HEK293 (cell line): ENCODE data around the gene PRM1.
A peak's percentile ranks its signal among the peaks of the same experiment; 100 is the strongest.

Experiments used
- BCL11B ChIP-seq: fragments of 450-650 bp; formaldehyde crosslinking; IDR thresholded peaks from 2 replicates; pipeline ENCODE4 v1.5.1; 2016; ENCODE audit warnings: low read depth, missing biosample characterization, missing genetic modification characterization
- GLIS1 ChIP-seq: fragments of 450-650 bp; formaldehyde crosslinking; IDR thresholded peaks from 2 replicates; pipeline ENCODE4 v1.5.1; 2016; ENCODE audit warnings: missing biosample characterization, missing genetic modification characterization
- GLIS2 ChIP-seq: fragments of 450-650 bp; formaldehyde crosslinking; IDR thresholded peaks from 2 replicates; pipeline ENCODE4 v1.5.1; 2016; ENCODE audit warnings: missing biosample characterization, missing genetic modification characterization
- KLF16 ChIP-seq: fragments of 450-650 bp; formaldehyde crosslinking; IDR thresholded peaks from 2 replicates; pipeline ENCODE4 v1.5.1; 2017; ENCODE audit warnings: missing biosample characterization, missing genetic modification characterization
- ZBTB8A ChIP-seq: fragments of 450-650 bp; formaldehyde crosslinking; IDR thresholded peaks from 2 replicates; pipeline ENCODE4 v1.5.1; 2016; ENCODE audit warnings: missing biosample characterization, missing genetic modification characterization
- ZEB2 ChIP-seq: fragments of 450-650 bp; formaldehyde crosslinking; IDR thresholded peaks from 2 replicates; pipeline ENCODE4 v1.5.1; 2016; ENCODE audit warnings: missing biosample characterization, missing genetic modification characterization
- ZFHX2 ChIP-seq: fragments of 450-650 bp; formaldehyde crosslinking; conservative IDR thresholded peaks from 2 replicates; pipeline ENCODE4 v1.5.1; 2016; ENCODE audit warnings: missing biosample characterization, missing genetic modification characterization
- ZIC2 ChIP-seq: fragments of 450-650 bp; formaldehyde crosslinking; IDR thresholded peaks from 2 replicates; pipeline ENCODE4 v1.5.1; 2016; ENCODE audit warnings: missing biosample characterization, missing genetic modification characterization
- ZNF2 ChIP-seq: fragments of 450-650 bp; formaldehyde crosslinking; IDR thresholded peaks from 2 replicates; pipeline ENCODE4 v1.5.1; 2016; ENCODE audit warnings: missing biosample characterization, missing genetic modification characterization
- ZNF274 ChIP-seq, 2 experiments: fragments of 200-500 bp in 1 of 2; fragments of 450-650 bp in 1 of 2; sonication (Bioruptor generic) in 1 of 2; formaldehyde crosslinking in 1 of 2; IDR thresholded peaks; 2 replicates each; pipeline versions ENCODE4 v1.5.1 to v1.6.1; 2014 to 2016; ENCODE audit warnings: borderline replicate concordance in 1 of 2, inconsistent platforms in 1 of 2, low read length in 1 of 2, missing biosample characterization in 1 of 2, missing genetic modification characterization in 1 of 2
- ZNF292 ChIP-seq: fragments of 450-650 bp; formaldehyde crosslinking; IDR thresholded peaks from 2 replicates; pipeline ENCODE4 v1.5.1; 2016; ENCODE audit warnings: low read depth, missing biosample characterization, missing genetic modification characterization, borderline replicate concordance
- ZNF335 ChIP-seq: fragments of 450-650 bp; formaldehyde crosslinking; conservative IDR thresholded peaks from 2 replicates; pipeline ENCODE4 v1.5.1; 2016; ENCODE audit warnings: missing biosample characterization, missing genetic modification characterization
- ZNF341 ChIP-seq: fragments of 450-650 bp; formaldehyde crosslinking; IDR thresholded peaks from 2 replicates; pipeline ENCODE4; 2016; ENCODE audit warnings: low read depth, missing biosample characterization, missing genetic modification characterization
- ZNF423 ChIP-seq: fragments of 450-650 bp; formaldehyde crosslinking; IDR thresholded peaks from 2 replicates; pipeline ENCODE4 v1.5.1; 2016; ENCODE audit warnings: missing biosample characterization, missing genetic modification characterization
- ZNF426 ChIP-seq: fragments of 450-650 bp; formaldehyde crosslinking; IDR thresholded peaks from 2 replicates; pipeline ENCODE4 v1.5.1; 2017; ENCODE audit warnings: missing biosample characterization, missing genetic modification characterization, mild to moderate bottlenecking, inconsistent platforms, moderate library complexity
- ZNF514 ChIP-seq: fragments of 450-650 bp; formaldehyde crosslinking; IDR thresholded peaks from 2 replicates; pipeline ENCODE4 v1.5.1; 2016; ENCODE audit warnings: missing biosample characterization, missing genetic modification characterization
- ZNF585B ChIP-seq: fragments of 450-650 bp; formaldehyde crosslinking; IDR thresholded peaks from 2 replicates; pipeline ENCODE4 v1.5.1; 2016; ENCODE audit warnings: missing biosample characterization, missing genetic modification characterization
- ZNF626 ChIP-seq: fragments of 450-650 bp; sonication (Bioruptor Pico); formaldehyde crosslinking; IDR thresholded peaks from 2 replicates; pipeline ENCODE4 v1.5.1; 2018; ENCODE audit warnings: missing biosample characterization, missing genetic modification characterization, inconsistent platforms
- ZSCAN30 ChIP-seq: fragments of 450-650 bp; IDR thresholded peaks from 2 replicates; pipeline ENCODE4 v1.5.1; 2018; ENCODE audit warnings: missing biosample characterization, mild to moderate bottlenecking, missing genetic modification characterization, moderate library complexity
- TF ChIP-seq, protein P1 (sequence below): fragments of 450-650 bp; formaldehyde crosslinking; IDR thresholded peaks from 2 replicates; pipeline ENCODE4 v1.5.1; 2016; ENCODE audit warnings: missing biosample characterization, missing genetic modification characterization
- TF ChIP-seq, protein P2 (sequence below): fragments of 450-650 bp; formaldehyde crosslinking; optimal IDR thresholded peaks from 2 replicates; pipeline ENCODE3; 2016; ENCODE audit warnings: missing biosample characterization, mild to moderate bottlenecking, missing genetic modification characterization
- TF ChIP-seq, protein P3 (sequence below): fragments of 450-650 bp; IDR thresholded peaks from 2 replicates; pipeline ENCODE4 v1.5.1; 2018; ENCODE audit warnings: missing biosample characterization, missing genetic modification characterization
- TF ChIP-seq, protein P4 (sequence below): fragments of 450-650 bp; formaldehyde crosslinking; IDR thresholded peaks from 2 replicates; pipeline ENCODE4 v1.5.1; 2016; ENCODE audit warnings: missing biosample characterization, missing genetic modification characterization
- TF ChIP-seq, protein P5 (sequence below): fragments of 450-650 bp; formaldehyde crosslinking; IDR thresholded peaks from 2 replicates; pipeline ENCODE4 v1.5.1; 2016; ENCODE audit warnings: missing biosample characterization, missing genetic modification characterization

Gene PRM1

DNA sequence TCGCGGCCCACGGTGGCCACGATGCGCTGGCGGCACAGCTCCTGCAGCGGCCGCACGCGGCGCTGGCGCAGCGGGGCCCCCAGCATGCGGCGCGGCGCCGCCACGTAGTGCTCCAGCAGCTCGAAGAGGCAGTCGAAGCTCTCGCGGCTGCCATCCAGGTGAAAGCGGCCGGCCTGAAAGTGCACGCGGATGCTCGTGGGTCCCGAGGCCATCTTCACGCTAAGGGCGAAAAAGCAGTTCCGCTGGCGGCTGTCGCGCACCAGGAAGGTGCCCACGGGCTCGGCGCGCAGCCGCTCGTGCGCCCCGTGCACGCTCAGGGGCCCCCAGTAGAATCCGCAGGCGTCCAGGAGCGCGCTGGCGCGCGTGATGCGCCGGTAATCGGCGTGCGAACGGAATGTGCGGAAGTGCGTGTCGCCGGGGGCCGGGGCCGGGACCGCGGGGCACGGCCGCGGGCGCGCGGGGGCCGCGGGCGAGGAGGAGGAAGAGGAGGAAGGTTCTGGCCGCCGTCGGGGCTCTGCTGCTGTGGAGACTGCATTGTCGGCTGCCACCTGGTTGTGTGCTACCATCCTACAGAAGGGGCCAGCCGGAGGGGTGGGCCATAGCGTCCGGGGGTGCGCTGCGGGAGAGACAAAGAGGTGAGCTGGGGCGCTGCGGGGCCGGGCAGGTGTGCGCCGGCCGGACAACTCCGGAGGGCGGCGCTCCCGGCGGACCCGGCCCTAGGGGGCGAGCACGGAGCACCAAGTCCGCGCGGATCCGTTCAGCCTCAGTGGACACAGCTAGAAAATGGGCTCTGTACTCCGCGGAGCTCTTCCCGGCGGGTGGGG, 26.0 kb downstream of the PRM1 start (continued):
- TF ChIP-seq ZSCAN30 (tag by site-specific recombination) = 0 out of 2 replicates have a peak, but pooled peaks have one; percentile 22
- TF ChIP-seq ZFHX2 = peak; percentile 15; the same call in 1 of the 2 replicates
- TF ChIP-seq ZNF274 (IDR thresholded peaks at IDR 0.05; ENCODE audit: low read length) = no peak
- TF ChIP-seq ZNF274 (tag by site-specific recombination; IDR thresholded peaks at IDR 0.05; ENCODE audit: borderline replicate concordance) = no peak
- peak; percentile 53 for TF ChIP-seq ZBTB8A (tag by site-specific recombination)
- no peak for TF ChIP-seq ZNF426 (tag by site-specific recombination)
- 0 out of 2 replicates have a peak, but pooled peaks have one; percentile 51 for TF ChIP-seq BCL11B
- TF ChIP-seq ZNF423 (tag by site-specific recombination) = no peak
- no peak for TF ChIP-seq ZNF626 (tag by site-specific recombination)
- 0 out of 2 replicates have a peak, but pooled peaks have one; percentile 44 for TF ChIP-seq KLF16
- 0 out of 2 replicates have a peak, but pooled peaks have one; percentile 11 for TF ChIP-seq ZIC2
- TF ChIP-seq, protein P1, sequence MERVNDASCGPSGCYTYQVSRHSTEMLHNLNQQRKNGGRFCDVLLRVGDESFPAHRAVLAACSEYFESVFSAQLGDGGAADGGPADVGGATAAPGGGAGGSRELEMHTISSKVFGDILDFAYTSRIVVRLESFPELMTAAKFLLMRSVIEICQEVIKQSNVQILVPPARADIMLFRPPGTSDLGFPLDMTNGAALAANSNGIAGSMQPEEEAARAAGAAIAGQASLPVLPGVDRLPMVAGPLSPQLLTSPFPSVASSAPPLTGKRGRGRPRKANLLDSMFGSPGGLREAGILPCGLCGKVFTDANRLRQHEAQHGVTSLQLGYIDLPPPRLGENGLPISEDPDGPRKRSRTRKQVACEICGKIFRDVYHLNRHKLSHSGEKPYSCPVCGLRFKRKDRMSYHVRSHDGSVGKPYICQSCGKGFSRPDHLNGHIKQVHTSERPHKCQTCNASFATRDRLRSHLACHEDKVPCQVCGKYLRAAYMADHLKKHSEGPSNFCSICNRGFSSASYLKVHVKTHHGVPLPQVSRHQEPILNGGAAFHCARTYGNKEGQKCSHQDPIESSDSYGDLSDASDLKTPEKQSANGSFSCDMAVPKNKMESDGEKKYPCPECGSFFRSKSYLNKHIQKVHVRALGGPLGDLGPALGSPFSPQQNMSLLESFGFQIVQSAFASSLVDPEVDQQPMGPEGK (tag by site-specific recombination) = peak; percentile 70
- peak; percentile 18; the same call in 1 of the 2 replicates for TF ChIP-seq ZNF2 (tag by site-specific recombination)
- TF ChIP-seq GLIS2 (tag by site-specific recombination) = peak; percentile 74; the same call in 1 of the 2 replicates
- no peak for TF ChIP-seq ZNF335
- TF ChIP-seq, protein P2, sequence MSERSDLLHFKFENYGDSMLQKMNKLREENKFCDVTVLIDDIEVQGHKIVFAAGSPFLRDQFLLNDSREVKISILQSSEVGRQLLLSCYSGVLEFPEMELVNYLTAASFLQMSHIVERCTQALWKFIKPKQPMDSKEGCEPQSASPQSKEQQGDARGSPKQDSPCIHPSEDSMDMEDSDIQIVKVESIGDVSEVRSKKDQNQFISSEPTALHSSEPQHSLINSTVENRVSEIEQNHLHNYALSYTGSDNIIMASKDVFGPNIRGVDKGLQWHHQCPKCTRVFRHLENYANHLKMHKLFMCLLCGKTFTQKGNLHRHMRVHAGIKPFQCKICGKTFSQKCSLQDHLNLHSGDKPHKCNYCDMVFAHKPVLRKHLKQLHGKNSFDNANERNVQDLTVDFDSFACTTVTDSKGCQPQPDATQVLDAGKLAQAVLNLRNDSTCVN = peak; percentile 67
- TF ChIP-seq, protein P3, sequence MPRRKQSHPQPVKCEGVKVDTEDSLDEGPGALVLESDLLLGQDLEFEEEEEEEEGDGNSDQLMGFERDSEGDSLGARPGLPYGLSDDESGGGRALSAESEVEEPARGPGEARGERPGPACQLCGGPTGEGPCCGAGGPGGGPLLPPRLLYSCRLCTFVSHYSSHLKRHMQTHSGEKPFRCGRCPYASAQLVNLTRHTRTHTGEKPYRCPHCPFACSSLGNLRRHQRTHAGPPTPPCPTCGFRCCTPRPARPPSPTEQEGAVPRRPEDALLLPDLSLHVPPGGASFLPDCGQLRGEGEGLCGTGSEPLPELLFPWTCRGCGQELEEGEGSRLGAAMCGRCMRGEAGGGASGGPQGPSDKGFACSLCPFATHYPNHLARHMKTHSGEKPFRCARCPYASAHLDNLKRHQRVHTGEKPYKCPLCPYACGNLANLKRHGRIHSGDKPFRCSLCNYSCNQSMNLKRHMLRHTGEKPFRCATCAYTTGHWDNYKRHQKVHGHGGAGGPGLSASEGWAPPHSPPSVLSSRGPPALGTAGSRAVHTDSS (tag by site-specific recombination) = peak; percentile 63
- TF ChIP-seq, protein P4, sequence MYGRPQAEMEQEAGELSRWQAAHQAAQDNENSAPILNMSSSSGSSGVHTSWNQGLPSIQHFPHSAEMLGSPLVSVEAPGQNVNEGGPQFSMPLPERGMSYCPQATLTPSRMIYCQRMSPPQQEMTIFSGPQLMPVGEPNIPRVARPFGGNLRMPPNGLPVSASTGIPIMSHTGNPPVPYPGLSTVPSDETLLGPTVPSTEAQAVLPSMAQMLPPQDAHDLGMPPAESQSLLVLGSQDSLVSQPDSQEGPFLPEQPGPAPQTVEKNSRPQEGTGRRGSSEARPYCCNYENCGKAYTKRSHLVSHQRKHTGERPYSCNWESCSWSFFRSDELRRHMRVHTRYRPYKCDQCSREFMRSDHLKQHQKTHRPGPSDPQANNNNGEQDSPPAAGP (tag by site-specific recombination) = 0 out of 2 replicates have a peak, but pooled peaks have one; percentile 43
- peak; percentile 76; the same call in 1 of the 2 replicates for TF ChIP-seq ZNF341 (tag by site-specific recombination)
- no peak for TF ChIP-seq ZNF292 (tag by site-specific recombination)
- no peak for TF ChIP-seq ZNF585B (tag by site-specific recombination)
- TF ChIP-seq GLIS1 (tag by site-specific recombination) = peak; percentile 60; the same call in 1 of the 2 replicates
- peak; percentile 83 for TF ChIP-seq ZEB2 (tag by site-specific recombination)
- TF ChIP-seq, protein P5, sequence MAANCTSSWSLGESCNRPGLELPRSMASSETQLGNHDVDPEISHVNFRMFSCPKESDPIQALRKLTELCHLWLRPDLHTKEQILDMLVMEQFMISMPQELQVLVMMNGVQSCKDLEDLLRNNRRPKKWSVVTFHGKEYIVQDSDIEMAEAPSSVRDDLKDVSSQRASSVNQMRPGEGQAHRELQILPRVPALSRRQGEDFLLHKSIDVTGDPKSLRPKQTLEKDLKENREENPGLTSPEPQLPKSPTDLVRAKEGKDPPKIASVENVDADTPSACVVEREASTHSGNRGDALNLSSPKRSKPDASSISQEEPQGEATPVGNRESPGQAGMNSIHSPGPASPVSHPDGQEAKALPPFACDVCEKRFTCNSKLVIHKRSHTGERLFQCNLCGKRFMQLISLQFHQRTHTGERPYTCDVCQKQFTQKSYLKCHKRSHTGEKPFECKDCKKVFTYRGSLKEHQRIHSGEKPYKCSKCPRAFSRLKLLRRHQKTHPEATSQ (tag by site-specific recombination) = peak; percentile 53; the same call in 1 of the 2 replicates
- no peak for TF ChIP-seq ZNF514
